GM12878 (cell line): ENCODE results near the gene CNTD1. TPM values are rescaled to one million over a fixed set of nuclear protein-coding genes. Genes with fewer than 3 reads are reported as not detected.

Source experiments
- ATAC-seq: fragments of 200-7000 bp; cut with Tn5 transposase; 3 replicates; pipeline ENCODE4 v1.9.1; 2020; ENCODE audit warnings: mild to moderate bottlenecking, moderate library complexity
- BruUV-seq: library from RNA; stranded (reverse); fragments of 400-500 nt; replicated peaks from 2 replicates; lab custom pipeline; 2021; lab: Mats Ljungman, UMichigan
- CTCF ChIA-PET: fragments of 300-600 bp; sonication (Branson Sonifier 250); formaldehyde crosslinking; extraction: SDS; loops from one replicate; lab custom pipeline; 2021; ENCODE audit warnings: inconsistent platforms; lab: Yijun Ruan, JAX
- POLR2A ChIA-PET: fragments of 350-600 bp; formaldehyde crosslinking; extraction: SDS; loops from one replicate; lab custom pipeline; 2021; ENCODE audit warnings: inconsistent platforms; lab: Charles Lee
- RAD21 ChIA-PET: fragments of 300-600 bp; sonication (Branson Sonifier 250); formaldehyde crosslinking; loops from one replicate; lab custom pipeline; 2023; ENCODE audit warnings: antibody characterized with exemption; ENCODE audit not compliant: unreplicated experiment; lab: Charles Lee
- SMC1A ChIA-PET: fragments of 300-600 bp; sonication (Branson Sonifier 250); formaldehyde crosslinking; loops from one replicate; lab custom pipeline; 2023; ENCODE audit not compliant: unreplicated experiment, uncharacterized antibody; lab: Charles Lee
- DNase-seq: peaks from one replicate; pipeline ENCODE4 v3.0.0-alpha.2; 2011; ENCODE audit warnings: low read depth, low spot score
- FAIRE-seq: peaks from 3 replicates; lab custom pipeline; 2011; peaks lifted over from hg19 to GRCh38; lab: Jason Lieb, UNC
- H2AFZ ChIP-seq: 2 replicates; pipeline ENCODE4 v1.6.0; 2011; ENCODE audit warnings: low read depth, low read length, control low read depth; ENCODE audit not compliant: control insufficient read depth
- H3K27ac ChIP-seq: 2 replicates; pipeline ENCODE4 v1.5.1; 2011; ENCODE audit warnings: control low read depth; ENCODE audit not compliant: control insufficient read depth, insufficient read depth
- H3K27me3 ChIP-seq, 2 experiments: replicated peaks in 1 of 2; 2 replicates each; pipeline versions ENCODE4 v1.6.0 to v1.6.1; 2011; ENCODE audit warnings: low read length in 1 of 2; ENCODE audit not compliant: control insufficient read depth in 2 of 2, insufficient read depth in 2 of 2
- H3K36me3 ChIP-seq, 2 experiments: 2 replicates each; pipeline ENCODE4 v1.5.1; 2011; ENCODE audit warnings: low read length in 1 of 2; ENCODE audit not compliant: control insufficient read depth in 2 of 2, insufficient read depth in 2 of 2
- H3K4me1 ChIP-seq: 2 replicates; pipeline ENCODE4 v1.6.1; 2011; ENCODE audit warnings: mild to moderate bottlenecking, low read length, moderate library complexity, mixed read lengths; ENCODE audit not compliant: control insufficient read depth, insufficient read depth
- H3K4me2 ChIP-seq: 2 replicates; pipeline ENCODE4 v1.6.0; 2011; ENCODE audit warnings: control low read depth; ENCODE audit not compliant: control insufficient read depth, insufficient read depth
- H3K4me3 ChIP-seq: fragments of 200-600 bp; sonication (generic); 2 replicates; pipeline ENCODE4 v1.5.1; 2016
- H3K79me2 ChIP-seq: 2 replicates; pipeline ENCODE4 v1.6.0; 2011; ENCODE audit warnings: low read length; ENCODE audit not compliant: control insufficient read depth, insufficient read depth
- H3K9ac ChIP-seq: 2 replicates; pipeline ENCODE4 v1.8.0; 2011; ENCODE audit warnings: low read length, control low read depth, mixed read lengths; ENCODE audit not compliant: control insufficient read depth, insufficient read depth
- H3K9me3 ChIP-seq: replicated peaks from 3 replicates; pipeline ENCODE4 v1.5.1; 2011; ENCODE audit warnings: mild to moderate bottlenecking, low read length; ENCODE audit not compliant: control insufficient read depth, insufficient read depth
- H4K20me1 ChIP-seq: 2 replicates; pipeline ENCODE4 v1.6.0; 2011; ENCODE audit not compliant: control insufficient read depth, insufficient read depth
- BMI1 ChIP-seq: fragments of 450-650 bp; IDR thresholded peaks from 2 replicates; pipeline ENCODE4 v1.6.1; 2016; ENCODE audit warnings: mild to moderate bottlenecking, moderate library complexity, borderline replicate concordance
- BRCA1 ChIP-seq: IDR thresholded peaks from 2 replicates; pipeline ENCODE4 v1.6.1; 2011; ENCODE audit warnings: low read depth, low read length, improper control_type of control experiment
- E4F1 ChIP-seq: fragments of 450-650 bp; IDR thresholded peaks from 2 replicates; pipeline ENCODE4 v1.6.1; 2018; ENCODE audit warnings: borderline replicate concordance, mild to moderate bottlenecking; ENCODE audit not compliant: partially characterized antibody
- EGR1 ChIP-seq, 2 experiments: IDR thresholded peaks; 1 replicate in 1 of 2; 2 replicates in 1 of 2; pipeline ENCODE4 v1.6.1; 2011 to 2012; ENCODE audit warnings: low read depth in 2 of 2, low read length in 2 of 2, borderline replicate concordance in 1 of 2, mild to moderate bottlenecking in 1 of 2, moderate library complexity in 1 of 2
- ESRRA ChIP-seq: IDR thresholded peaks from 2 replicates; pipeline ENCODE4 v1.6.1; 2012; ENCODE audit warnings: mild to moderate bottlenecking, low read length, improper control_type of control experiment
- MYC ChIP-seq: IDR thresholded peaks from 2 replicates; pipeline ENCODE4 v1.6.1; 2011; ENCODE audit warnings: mild to moderate bottlenecking, low read length, moderate library complexity, inconsistent platforms; ENCODE audit not compliant: insufficient read depth, insufficient replicate concordance, insufficient read length, severe bottlenecking
- NFYA ChIP-seq: IDR thresholded peaks from 2 replicates; pipeline ENCODE4 v1.6.1; 2011; ENCODE audit warnings: low read depth, mild to moderate bottlenecking, low read length, improper control_type of control experiment, borderline replicate concordance
- NFYB ChIP-seq: IDR thresholded peaks from 2 replicates; pipeline ENCODE4 v1.6.1; 2011; ENCODE audit warnings: low read depth, mild to moderate bottlenecking, low read length, improper control_type of control experiment, moderate library complexity; ENCODE audit not compliant: insufficient read depth
- PAX8 ChIP-seq: fragments of 450-650 bp; IDR thresholded peaks from 2 replicates; pipeline ENCODE4 v1.6.1; 2017; ENCODE audit warnings: mild to moderate bottlenecking, moderate library complexity
- POLR2AphosphoS5 ChIP-seq: IDR thresholded peaks from 2 replicates; pipeline ENCODE4 v1.6.1; 2011; ENCODE audit warnings: mild to moderate bottlenecking, low read length, inconsistent platforms
- RELB ChIP-seq: fragments of 450-650 bp; IDR thresholded peaks from 2 replicates; pipeline ENCODE4 v1.6.1; 2017; ENCODE audit warnings: low read depth, mild to moderate bottlenecking, moderate library complexity
- RFX5 ChIP-seq: IDR thresholded peaks from 2 replicates; pipeline ENCODE4 v1.6.1; 2011; ENCODE audit warnings: low read depth, low read length, improper control_type of control experiment
- SIN3A ChIP-seq: IDR thresholded peaks from 2 replicates; pipeline ENCODE4 v1.6.1; 2012; ENCODE audit warnings: low read depth, low read length, improper control_type of control experiment
- SMAD5 ChIP-seq: IDR thresholded peaks from 2 replicates; pipeline ENCODE4 v1.6.1; 2016; ENCODE audit warnings: antibody characterized with exemption, low read depth
- SMARCA5 ChIP-seq: fragments of 450-650 bp; IDR thresholded peaks from 2 replicates; pipeline ENCODE4 v1.6.1; 2017; ENCODE audit warnings: mild to moderate bottlenecking
- SP1 ChIP-seq: IDR thresholded peaks from one replicate; pipeline ENCODE4 v1.6.1; 2011; ENCODE audit warnings: low read depth, low read length
- SREBF1 ChIP-seq: IDR thresholded peaks from 2 replicates; pipeline ENCODE4 v1.6.1; 2012; ENCODE audit warnings: mild to moderate bottlenecking, low read length
- SRF ChIP-seq, 2 experiments: IDR thresholded peaks; 2 replicates each; pipeline ENCODE4 v1.6.1; 2011; ENCODE audit warnings: low read depth in 2 of 2, low read length in 2 of 2, mild to moderate bottlenecking in 1 of 2, moderate library complexity in 1 of 2
- SUZ12 ChIP-seq: fragments of 200-600 bp; sonication (generic); IDR thresholded peaks from one replicate; pipeline ENCODE4 v1.6.1; 2018; ENCODE audit warnings: antibody characterized with exemption, mild to moderate bottlenecking; ENCODE audit not compliant: unreplicated experiment
- USF2 ChIP-seq: IDR thresholded peaks from 2 replicates; pipeline ENCODE4 v1.6.1; 2011; ENCODE audit warnings: low read depth, low read length, improper control_type of control experiment, borderline replicate concordance
- WGBS: methylation state at CpG from one replicate; pipeline ENCODE4 v1.1.6; 2016; ENCODE audit warnings: low lambda C conversion rate; ENCODE audit not compliant: insufficient replicate concordance, insufficient coverage; ENCODE audit errors: missing lambda C conversion rate; 5-methylcytosine and 5-hydroxymethylcytosine counted together
- in situ Hi-C: fragments of 300-500 bp; cut with MboI; formaldehyde crosslinking; loops from 9 replicates; pipeline ENCODE4 v1.14.3; 2018; ENCODE audit warnings: mixed read lengths
- intact Hi-C: fragments of 100-400 bp; cut with micrococcal nuclease; formaldehyde crosslinking; loops from one replicate; pipeline ENCODE4 v1.14.2; 2022; ENCODE audit not compliant: unreplicated experiment
- polyA plus RNA-seq, 11 experiments: library from polyadenylated mRNA; depleted of rRNA in 4 of 11; unstranded in 6 of 11; stranded (reverse) in 5 of 11; fragments of >200 nt; fragmentation: Nextera tagmentation in 4 of 11; fragmentation: Illumina TruSeq in 1 of 11; extraction: Ambion mirVana in 4 of 11; extraction: Trizol in 1 of 11; gene quantifications; 1 replicate in 1 of 11; 2 replicates in 10 of 11; pipeline versions ENCODE4 v1.2.1 to v1.2.3, GENCODE V29; 2011 to 2016; ENCODE audit warnings: inconsistent platforms in 2 of 11, missing spikeins in 2 of 11, low read depth in 1 of 11
- total RNA-seq, 4 experiments: library from RNA; depleted of rRNA in 3 of 4; stranded (reverse); fragments of >200 nt in 3 of 4; fragmentation: Illumina TruSeq in 1 of 4; extraction: Trizol in 1 of 4; gene quantifications; 2 replicates each; pipeline versions ENCODE4 v1.2.1 to v1.2.3, GENCODE V29; 2013 to 2021

CNTD1 gene
- total and polyA plus RNA-seq, 10 of the 15 experiments (the other 5 are each of a cell fraction or from before 2014, with no cell fraction given): 0.06 to 1.5 (median 1.1) TPM; not detected in 4

- no peak overlapping the region for H3K27ac ChIP-seq
- H3K9me3 ChIP-seq: no peaks in the 10 kb centered on the region
- no TSS peak for BruUV-seq
- no peaks in the 10 kb centered on the region for H3K4me1 ChIP-seq
- TF ChIP-seq E4F1: no peak
- no peak for TF ChIP-seq BRCA1
- no peak for TF ChIP-seq SMAD5
- TF ChIP-seq BMI1: no peak
- no peak for TF ChIP-seq EGR1 (IDR thresholded peaks at IDR 0.05; ENCODE audit: borderline replicate concordance in 1 of 2, low read depth in 2 of 2, low read length in 2 of 2)
- TF ChIP-seq USF2: no peak
- no peak for TF ChIP-seq SREBF1
- no peak for TF ChIP-seq NFYA
- TF ChIP-seq NFYB: no peak
- no peak for TF ChIP-seq SP1
- TF ChIP-seq SRF (IDR thresholded peaks at IDR 0.05; ENCODE audit: low read depth in 2 of 2, low read length in 2 of 2): no peak
- TF ChIP-seq SUZ12: no peak
- TF ChIP-seq SMARCA5: no peak
- no peak for TF ChIP-seq MYC
- no peak for TF ChIP-seq RELB
- no peak for TF ChIP-seq SIN3A
- TF ChIP-seq PAX8: no peak
- no peak for TF ChIP-seq ESRRA
- TF ChIP-seq POLR2AphosphoS5: no peak
- TF ChIP-seq RFX5: no peak
- DNase-seq (no peak), FAIRE-seq (no peak), ATAC-seq (no peak)
- H3K9ac ChIP-seq: no peak overlapping the region
- SMC1A ChIA-PET: no interaction called here
- RAD21 ChIA-PET: no interaction called here
- intact Hi-C loops (no loop called here), in situ Hi-C loops (no loop called here)
- no peaks in the 10 kb centered on the region for H3K36me3 ChIP-seq
- no peaks in the 10 kb centered on the region for H3K79me2 ChIP-seq
- CTCF ChIA-PET: interaction anchor here (0.6 kb wide), 1 partner anchor 75 kb away, joined by 3 read pairs; no protein-coding TSS in a partner anchor
- H3K4me2 ChIP-seq: no peak overlapping the region
- no peak overlapping the region for H3K4me3 ChIP-seq
- POLR2A ChIA-PET: interaction anchor here (1.2 kb wide), 1 partner anchor 17 kb away, joined by 3 read pairs; no protein-coding TSS in a partner anchor
- no peak overlapping the region for H2AFZ ChIP-seq
- 39% methylated on average over 5 of the region's 5 CpGs for WGBS
- no peaks in the 10 kb centered on the region for H4K20me1 ChIP-seq
- no peaks in the 10 kb centered on the region for H3K27me3 ChIP-seq
These were observed 54.9 kb downstream of the CNTD1 start for GRCh38 chr17:42853597-42853967.
